ENCODE measurements around the gene IGSF22. TPM values are rescaled to one million over a fixed set of nuclear protein-coding genes. Genes with fewer than 3 reads are reported as not detected.
"Not testable (repeated sequence)": the region's sequence is repeated elsewhere in the genome, so short reads cannot be mapped to it uniquely, and the experiment has no call there.

IGSF22 gene
- total RNA-seq, 2 donors from 2014 or later: 0.39 TPM; not detected in 1

DNA sequence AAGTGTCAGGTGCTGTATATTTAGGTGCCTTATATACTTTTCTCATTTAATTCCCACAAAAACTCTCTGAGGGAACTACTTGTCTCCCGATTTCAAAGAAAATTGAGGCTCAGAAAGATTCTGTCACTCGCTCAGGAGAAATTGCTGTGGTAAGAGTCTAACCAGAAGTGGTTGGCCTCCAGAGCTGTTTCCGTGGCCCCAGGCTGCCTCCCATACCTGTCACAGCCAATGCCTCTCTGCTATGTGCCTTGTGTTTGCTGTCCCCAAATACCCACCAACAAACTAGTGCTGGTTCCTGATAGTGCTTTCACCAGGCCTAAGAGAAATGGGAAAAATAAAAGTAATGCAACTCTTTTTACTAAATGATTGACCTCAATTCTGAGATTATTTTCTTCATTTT lies 48.4 kb downstream of the IGSF22 start:
- H3K4me1 ChIP-seq: no peaks in the 10 kb centered on the region
- H3K27me3 ChIP-seq: no peaks in the 10 kb centered on the region
- DNase-seq (ENCODE audit: low spot score): no peak
- no peaks in the 10 kb centered on the region for H3K36me3 ChIP-seq
- TF ChIP-seq, protein P1, sequence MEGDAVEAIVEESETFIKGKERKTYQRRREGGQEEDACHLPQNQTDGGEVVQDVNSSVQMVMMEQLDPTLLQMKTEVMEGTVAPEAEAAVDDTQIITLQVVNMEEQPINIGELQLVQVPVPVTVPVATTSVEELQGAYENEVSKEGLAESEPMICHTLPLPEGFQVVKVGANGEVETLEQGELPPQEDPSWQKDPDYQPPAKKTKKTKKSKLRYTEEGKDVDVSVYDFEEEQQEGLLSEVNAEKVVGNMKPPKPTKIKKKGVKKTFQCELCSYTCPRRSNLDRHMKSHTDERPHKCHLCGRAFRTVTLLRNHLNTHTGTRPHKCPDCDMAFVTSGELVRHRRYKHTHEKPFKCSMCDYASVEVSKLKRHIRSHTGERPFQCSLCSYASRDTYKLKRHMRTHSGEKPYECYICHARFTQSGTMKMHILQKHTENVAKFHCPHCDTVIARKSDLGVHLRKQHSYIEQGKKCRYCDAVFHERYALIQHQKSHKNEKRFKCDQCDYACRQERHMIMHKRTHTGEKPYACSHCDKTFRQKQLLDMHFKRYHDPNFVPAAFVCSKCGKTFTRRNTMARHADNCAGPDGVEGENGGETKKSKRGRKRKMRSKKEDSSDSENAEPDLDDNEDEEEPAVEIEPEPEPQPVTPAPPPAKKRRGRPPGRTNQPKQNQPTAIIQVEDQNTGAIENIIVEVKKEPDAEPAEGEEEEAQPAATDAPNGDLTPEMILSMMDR (IDR thresholded peaks at IDR 0.05): no peak
- H3K9me3 ChIP-seq: no peaks in the 10 kb centered on the region
- H3K4me3 ChIP-seq: no peak overlapping the region
- H3K27ac ChIP-seq: no peak overlapping the region

DNA sequence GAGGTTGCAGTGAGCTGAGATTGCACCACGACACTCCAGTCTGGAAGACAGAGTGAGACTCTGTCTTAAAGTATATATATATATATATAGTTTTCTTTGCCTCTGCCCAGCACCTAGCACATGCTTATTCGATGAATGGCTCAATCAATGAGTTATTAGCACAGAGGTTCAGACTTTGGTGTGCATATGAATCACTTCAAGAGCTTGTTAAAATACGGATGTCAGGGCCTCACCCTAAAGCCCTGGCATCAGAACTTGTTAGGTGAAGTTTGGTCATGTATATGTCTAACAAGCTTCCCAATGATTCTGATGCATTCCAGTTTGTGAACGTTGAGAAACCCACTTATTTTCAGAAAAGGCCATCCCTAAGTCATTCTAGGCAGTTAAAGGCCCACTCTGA lies 49.2 kb downstream of the IGSF22 start:
- no peaks in the 10 kb centered on the region for H3K27me3 ChIP-seq
- no peak overlapping the region for H3K27ac ChIP-seq
- H3K4me1 ChIP-seq: no peaks in the 10 kb centered on the region
- no peak overlapping the region for H3K4me3 ChIP-seq
- no peaks in the 10 kb centered on the region for H3K36me3 ChIP-seq
- no peaks in the 10 kb centered on the region for H3K9me3 ChIP-seq
- TF ChIP-seq, protein P1 (IDR thresholded peaks at IDR 0.05): no peak
- no peak for DNase-seq (ENCODE audit: low spot score)

DNA sequence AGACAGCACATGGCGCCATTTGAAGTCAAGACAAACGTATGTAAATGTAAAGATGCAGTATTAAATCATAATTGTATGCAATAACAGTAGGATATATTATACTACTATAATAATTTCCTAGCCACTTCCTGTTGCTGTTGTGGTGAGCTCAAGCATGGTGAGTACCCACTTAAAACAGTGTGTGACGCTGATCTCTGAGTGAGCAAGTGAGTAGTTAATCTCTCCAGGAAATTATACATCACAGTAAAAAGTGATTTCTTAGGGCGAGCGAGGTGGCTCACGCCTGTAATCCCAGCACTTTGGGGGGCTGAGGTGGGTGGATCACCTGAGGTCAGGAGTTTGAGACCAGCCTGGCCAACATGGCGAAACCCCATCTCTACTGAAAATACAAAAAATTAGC lies 53.8 kb downstream of the IGSF22 start:
- H3K9me3 ChIP-seq; H3K27me3 ChIP-seq; H3K4me3 ChIP-seq; H3K36me3 ChIP-seq; H3K27ac ChIP-seq; H3K4me1 ChIP-seq; DNase-seq (ENCODE audit: low spot score): not testable (repeated sequence)

DNA sequence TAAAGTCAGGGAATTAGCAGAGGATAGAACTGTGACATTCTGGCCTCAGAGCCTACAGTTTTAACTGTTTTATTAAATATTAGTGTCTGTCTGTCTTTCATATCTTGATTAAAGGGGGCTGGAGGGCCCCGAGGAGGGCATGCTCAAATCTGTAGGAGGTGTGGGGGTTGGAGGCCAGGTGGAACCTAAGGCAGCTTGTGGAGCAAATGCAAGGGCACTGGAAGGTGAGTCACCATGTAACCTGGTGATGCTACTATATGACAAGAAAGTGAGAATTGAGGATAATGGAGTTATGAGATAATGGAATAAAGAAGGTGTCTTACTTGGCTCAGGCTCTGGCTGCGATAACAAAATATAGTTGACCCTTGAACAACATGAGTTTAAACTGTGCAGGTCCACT lies 54.7 kb downstream of the IGSF22 start:
- Histone ChIP-seq H3K36me3 (no peaks in the 10 kb centered on the region), H3K4me3 (no peak overlapping the region), H3K27ac (no peak overlapping the region), H3K4me1 (no peaks in the 10 kb centered on the region), H3K9me3 (no peaks in the 10 kb centered on the region), H3K27me3 (no peaks in the 10 kb centered on the region)
- TF ChIP-seq, protein P1 (IDR thresholded peaks at IDR 0.05): no peak
- no peak for DNase-seq (ENCODE audit: low spot score)

DNA sequence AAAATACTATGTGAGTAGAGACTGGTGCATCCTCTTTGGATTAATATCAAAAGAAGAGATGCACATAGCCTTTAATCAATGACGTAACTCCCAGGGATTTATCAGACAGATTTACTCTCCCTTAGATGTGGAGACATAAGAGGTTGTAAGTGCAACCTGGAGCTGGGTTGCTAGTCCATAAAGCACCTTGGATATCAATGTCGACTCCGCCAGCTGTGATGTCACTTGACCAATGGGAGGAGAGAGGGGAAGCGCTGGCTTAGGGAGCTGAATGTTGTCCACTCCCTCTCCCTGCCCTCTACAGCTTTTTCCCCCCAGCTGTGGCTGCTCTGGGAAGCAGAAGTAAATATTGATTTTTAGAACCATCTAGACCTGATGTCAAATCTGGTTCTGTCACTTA lies 56.3 kb downstream of the IGSF22 start:
- Histone ChIP-seq H3K27ac (no peak overlapping the region), H3K4me1 (no peaks in the 10 kb centered on the region), H3K27me3 (no peaks in the 10 kb centered on the region), H3K9me3 (no peaks in the 10 kb centered on the region), H3K4me3 (no peak overlapping the region), H3K36me3 (no peaks in the 10 kb centered on the region)
- TF ChIP-seq, protein P1 (IDR thresholded peaks at IDR 0.05): no peak
- no peak for DNase-seq (ENCODE audit: low spot score)

DNA sequence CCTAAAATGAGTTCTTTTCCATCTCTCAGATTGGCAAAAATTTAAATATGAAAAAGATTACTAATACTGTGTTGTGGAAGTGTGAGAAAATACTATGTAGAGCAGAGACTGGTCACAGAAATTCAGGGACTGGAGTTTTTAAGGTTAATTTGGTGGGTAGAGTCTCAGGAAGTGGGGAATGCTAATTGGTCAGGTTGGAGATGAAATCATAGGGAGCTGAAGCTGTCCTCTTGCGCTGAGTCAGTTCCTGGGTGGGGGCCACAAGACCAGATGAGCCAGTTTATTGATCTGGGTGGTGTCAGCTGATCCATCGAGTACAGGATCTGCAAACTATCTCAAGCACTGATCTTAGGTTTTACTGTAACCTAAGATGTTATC lies 56.8 kb downstream of the IGSF22 start:
- DNase-seq (ENCODE audit: low spot score): no peak
- no peaks in the 10 kb centered on the region for H3K27me3 ChIP-seq
- no peak overlapping the region for H3K27ac ChIP-seq
- H3K36me3 ChIP-seq: no peaks in the 10 kb centered on the region
- H3K4me3 ChIP-seq: no peak overlapping the region
- TF ChIP-seq, protein P1 (IDR thresholded peaks at IDR 0.05): no peak
- H3K9me3 ChIP-seq: no peaks in the 10 kb centered on the region
- H3K4me1 ChIP-seq: no peaks in the 10 kb centered on the region
